Lower leg skin (tissue), 3 donors: ENCODE measurements around the gene LZTFL1.

Experiments used
- POLR2A ChIP-seq, 2 donors: fragments of 450-650 bp; IDR thresholded peaks; one replicate each; pipeline ENCODE4 v1.6.1; 2016 to 2017; ENCODE audit warnings: antibody characterized with exemption in 2 of 2, mild to moderate bottlenecking in 1 of 2, moderate library complexity in 1 of 2
- TF ChIP-seq, protein P1 (sequence below), 3 donors: fragments of 450-650 bp; IDR thresholded peaks; one replicate each; pipeline ENCODE4 v1.5.1; 2016; ENCODE audit warnings: antibody characterized with exemption in 3 of 3, mild to moderate bottlenecking in 3 of 3, moderate library complexity in 2 of 3

DNA sequence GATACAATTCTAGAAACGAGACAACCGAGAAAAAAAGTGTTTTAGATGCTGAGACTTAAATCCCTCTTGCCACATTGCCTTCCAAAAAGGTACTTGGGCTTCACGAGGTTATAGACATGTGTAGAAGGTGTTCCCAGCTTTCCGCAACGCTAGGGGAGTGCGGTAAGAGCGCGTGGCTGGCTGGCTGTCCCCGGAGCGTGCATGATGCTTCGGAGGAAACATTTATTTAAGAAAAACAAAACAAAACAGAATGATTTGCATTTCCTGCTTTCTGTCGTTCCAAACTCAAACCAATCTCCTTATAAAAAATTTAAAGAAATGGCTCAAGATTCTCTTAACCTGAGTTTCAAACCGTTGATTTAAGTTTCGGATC, 46.4 kb downstream of the LZTFL1 start:
- TF ChIP-seq, protein P1, sequence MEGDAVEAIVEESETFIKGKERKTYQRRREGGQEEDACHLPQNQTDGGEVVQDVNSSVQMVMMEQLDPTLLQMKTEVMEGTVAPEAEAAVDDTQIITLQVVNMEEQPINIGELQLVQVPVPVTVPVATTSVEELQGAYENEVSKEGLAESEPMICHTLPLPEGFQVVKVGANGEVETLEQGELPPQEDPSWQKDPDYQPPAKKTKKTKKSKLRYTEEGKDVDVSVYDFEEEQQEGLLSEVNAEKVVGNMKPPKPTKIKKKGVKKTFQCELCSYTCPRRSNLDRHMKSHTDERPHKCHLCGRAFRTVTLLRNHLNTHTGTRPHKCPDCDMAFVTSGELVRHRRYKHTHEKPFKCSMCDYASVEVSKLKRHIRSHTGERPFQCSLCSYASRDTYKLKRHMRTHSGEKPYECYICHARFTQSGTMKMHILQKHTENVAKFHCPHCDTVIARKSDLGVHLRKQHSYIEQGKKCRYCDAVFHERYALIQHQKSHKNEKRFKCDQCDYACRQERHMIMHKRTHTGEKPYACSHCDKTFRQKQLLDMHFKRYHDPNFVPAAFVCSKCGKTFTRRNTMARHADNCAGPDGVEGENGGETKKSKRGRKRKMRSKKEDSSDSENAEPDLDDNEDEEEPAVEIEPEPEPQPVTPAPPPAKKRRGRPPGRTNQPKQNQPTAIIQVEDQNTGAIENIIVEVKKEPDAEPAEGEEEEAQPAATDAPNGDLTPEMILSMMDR (IDR thresholded peaks at IDR 0.05), result no peak
- no peak for TF ChIP-seq POLR2A (IDR thresholded peaks at IDR 0.05)
